VCaP (cell line): ENCODE data around the gene MACROD2.

Experiments used
- H3K27ac ChIP-seq: fragments of 450-650 bp; 2 replicates; pipeline ENCODE4 v1.5.1; 2017
- CTCF ChIP-seq: fragments of 450-650 bp; conservative IDR thresholded peaks from 2 replicates; pipeline ENCODE4 v1.5.1; 2017; ENCODE audit warnings: mild to moderate bottlenecking, moderate library complexity

Gene MACROD2

GRCh38 chr20:14334306-14334930, 339.1 kb downstream of the MACROD2 start:
- TF ChIP-seq CTCF = peak; percentile 78
- H3K27ac ChIP-seq = no peak overlapping the region

- TF ChIP-seq CTCF = no peak
- no peak overlapping the region for H3K27ac ChIP-seq
These were observed 339.7 kb downstream of the MACROD2 start for GRCh38 chr20:14335052-14335451.

GRCh38 chr20:14336686-14337085, 341.4 kb downstream of the MACROD2 start:
- TF ChIP-seq CTCF = no peak; the same call in 1 of the 2 replicates
- H3K27ac ChIP-seq = peak overlapping the region; percentile 66

- H3K27ac ChIP-seq = peak within 1 kb of the TSS; percentile 66
These were observed 342.3 kb downstream of the MACROD2 start, which contains the start of gene FLRT3 for GRCh38 chr20:14337400-14338171. TSS of gene FLRT3 (minus strand) at chr20:14337612. CDS start at chr20:14327506, 10,106 bp downstream.

GRCh38 chr20:14341801-14342200, 346.5 kb downstream of the MACROD2 start:
- no peak overlapping the region for H3K27ac ChIP-seq
- no peak for TF ChIP-seq CTCF

More at GRCh38 chr20:14337400-14338171, 342.3 kb downstream of the MACROD2 start, which contains the start of gene FLRT3:
- TF ChIP-seq CTCF = peak; percentile 94

- no peak for TF ChIP-seq CTCF
These were observed 347.6 kb downstream of the MACROD2 start for GRCh38 chr20:14342918-14343317.

GRCh38 chr20:14343491-14344065, 348.3 kb downstream of the MACROD2 start:
- TF ChIP-seq CTCF = no peak
- H3K27ac ChIP-seq = no peak overlapping the region

More at GRCh38 chr20:14342918-14343317, 347.6 kb downstream of the MACROD2 start:
- H3K27ac ChIP-seq = no peak overlapping the region
